Measurements from ENCODE around the gene GLRX.

The GLRX gene

GRCh38 chr5:95841914-95842812 lies 19.6 kb upstream of the GLRX start:
- no peak overlapping the region for H3K27ac ChIP-seq (replicated peaks)
- no peak overlapping the region for H3K4me3 ChIP-seq (replicated peaks; ENCODE audit: insufficient read depth, low read length)

GRCh38 chr5:95840956-95841705 lies 18.6 kb upstream of the GLRX start:
- H3K27ac ChIP-seq (replicated peaks), result no peak overlapping the region
- TF ChIP-seq CTCF (IDR thresholded peaks at IDR 0.05; ENCODE audit: insufficient read depth, low read length) (no peak), SPI1 (IDR thresholded peaks at IDR 0.05; ENCODE audit: borderline replicate concordance, low read depth) (no peak; the same call in 1 of the 2 replicates), REST (IDR thresholded peaks at IDR 0.05; ENCODE audit: insufficient replicate concordance, low read depth) (no peak), POLR2AphosphoS5 (IDR thresholded peaks at IDR 0.05; ENCODE audit: low read depth) (no peak), GABPA (IDR thresholded peaks at IDR 0.05; ENCODE audit: low read depth) (no peak)
- no peaks in the 10 kb centered on the region for H3K27me3 ChIP-seq (ENCODE audit: insufficient read depth, poor library complexity, severe bottlenecking)
- no peak for DNase-seq (ENCODE audit: low read depth in 1 of 2, low spot score in 1 of 2)
- H3K4me3 ChIP-seq (replicated peaks; ENCODE audit: insufficient read depth, low read length), result no peak overlapping the region

More at GRCh38 chr5:95841914-95842812, 19.6 kb upstream of the GLRX start:
- no peak for TF ChIP-seq SPI1 (IDR thresholded peaks at IDR 0.05; ENCODE audit: borderline replicate concordance, low read depth)
- no peak for TF ChIP-seq CTCF (IDR thresholded peaks at IDR 0.05; ENCODE audit: insufficient read depth, low read length)
- no peak for TF ChIP-seq GABPA (IDR thresholded peaks at IDR 0.05; ENCODE audit: low read depth)
- TF ChIP-seq POLR2AphosphoS5 (IDR thresholded peaks at IDR 0.05; ENCODE audit: low read depth), result no peak
- no peak for TF ChIP-seq REST (IDR thresholded peaks at IDR 0.05; ENCODE audit: insufficient replicate concordance, low read depth)
- no peak for DNase-seq (ENCODE audit: low read depth in 1 of 2, low spot score in 1 of 2)
- H3K27me3 ChIP-seq (ENCODE audit: insufficient read depth, poor library complexity, severe bottlenecking), result no peaks in the 10 kb centered on the region

GRCh38 chr5:95839658-95840057 lies 17.1 kb upstream of the GLRX start:
- TF ChIP-seq SPI1 (IDR thresholded peaks at IDR 0.05; ENCODE audit: borderline replicate concordance, low read depth) (no peak), REST (IDR thresholded peaks at IDR 0.05; ENCODE audit: insufficient replicate concordance, low read depth) (no peak), CTCF (IDR thresholded peaks at IDR 0.05; ENCODE audit: insufficient read depth, low read length) (no peak), POLR2AphosphoS5 (IDR thresholded peaks at IDR 0.05; ENCODE audit: low read depth) (no peak), GABPA (IDR thresholded peaks at IDR 0.05; ENCODE audit: low read depth) (no peak)
- H3K27ac ChIP-seq (replicated peaks), result no peak overlapping the region

More at GRCh38 chr5:95839658-95840057, 17.1 kb upstream of the GLRX start:
- H3K27me3 ChIP-seq (ENCODE audit: insufficient read depth, poor library complexity, severe bottlenecking), result no peaks in the 10 kb centered on the region
- DNase-seq (ENCODE audit: low read depth in 1 of 2, low spot score in 1 of 2), result no peak
- H3K4me3 ChIP-seq (replicated peaks; ENCODE audit: insufficient read depth, low read length), result no peak overlapping the region
